Measurements from ENCODE around the gene SNX10.

DNA sequence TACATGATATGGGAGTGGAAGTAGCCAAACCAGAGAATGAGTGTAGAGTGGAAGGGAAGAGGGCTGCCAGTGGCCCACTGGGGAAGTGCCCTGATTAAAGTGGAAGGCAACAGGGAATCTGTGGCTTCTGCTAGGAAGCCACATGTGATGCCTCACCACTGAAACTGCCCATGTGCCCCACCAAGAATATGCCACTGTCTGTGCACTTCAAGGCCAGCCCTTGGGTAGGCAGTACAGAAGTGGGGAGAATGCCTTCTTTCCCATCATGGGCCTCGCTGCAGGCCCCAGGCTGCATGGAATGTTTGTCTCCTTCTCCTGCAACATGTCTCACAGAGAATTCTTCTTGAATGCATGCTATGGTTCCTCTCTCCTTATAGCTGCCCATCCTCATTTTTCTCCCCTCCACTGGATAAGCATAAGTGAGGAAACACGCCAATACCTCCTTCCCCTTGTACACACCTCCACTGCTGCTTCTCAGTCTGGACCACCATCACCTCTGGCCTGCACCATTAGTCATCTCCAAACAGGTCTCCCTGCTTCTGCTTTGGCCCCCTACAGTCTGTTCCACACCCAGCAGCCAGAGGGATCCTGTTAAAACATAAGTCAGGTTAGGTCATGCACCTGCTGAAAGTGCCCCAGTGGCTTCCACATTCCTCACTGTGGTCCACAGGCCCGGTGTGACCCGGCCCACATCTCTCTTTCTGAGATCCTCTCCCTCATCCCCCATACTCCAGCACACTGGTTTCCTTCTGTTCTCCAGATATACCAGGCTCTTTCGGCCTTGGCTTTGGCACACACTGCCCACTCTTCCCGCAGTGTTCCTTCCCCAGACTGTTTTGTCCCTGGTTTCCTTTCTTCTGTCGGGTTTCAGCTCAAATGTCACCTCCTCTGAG is 37.1 kb downstream of the SNX10 start:
- TF ChIP-seq, protein P1, sequence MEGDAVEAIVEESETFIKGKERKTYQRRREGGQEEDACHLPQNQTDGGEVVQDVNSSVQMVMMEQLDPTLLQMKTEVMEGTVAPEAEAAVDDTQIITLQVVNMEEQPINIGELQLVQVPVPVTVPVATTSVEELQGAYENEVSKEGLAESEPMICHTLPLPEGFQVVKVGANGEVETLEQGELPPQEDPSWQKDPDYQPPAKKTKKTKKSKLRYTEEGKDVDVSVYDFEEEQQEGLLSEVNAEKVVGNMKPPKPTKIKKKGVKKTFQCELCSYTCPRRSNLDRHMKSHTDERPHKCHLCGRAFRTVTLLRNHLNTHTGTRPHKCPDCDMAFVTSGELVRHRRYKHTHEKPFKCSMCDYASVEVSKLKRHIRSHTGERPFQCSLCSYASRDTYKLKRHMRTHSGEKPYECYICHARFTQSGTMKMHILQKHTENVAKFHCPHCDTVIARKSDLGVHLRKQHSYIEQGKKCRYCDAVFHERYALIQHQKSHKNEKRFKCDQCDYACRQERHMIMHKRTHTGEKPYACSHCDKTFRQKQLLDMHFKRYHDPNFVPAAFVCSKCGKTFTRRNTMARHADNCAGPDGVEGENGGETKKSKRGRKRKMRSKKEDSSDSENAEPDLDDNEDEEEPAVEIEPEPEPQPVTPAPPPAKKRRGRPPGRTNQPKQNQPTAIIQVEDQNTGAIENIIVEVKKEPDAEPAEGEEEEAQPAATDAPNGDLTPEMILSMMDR (IDR thresholded peaks at IDR 0.05; ENCODE audit: low read length), result no peak
- no peak for TF ChIP-seq EZH2 (optimal IDR thresholded peaks at IDR 0.05; ENCODE audit: low read depth, low read length)
- TF ChIP-seq EZH2phosphoT487 (IDR thresholded peaks at IDR 0.05; ENCODE audit: low read length), result no peak
